ENCODE measurements around the gene ZNF398. TPM values are rescaled to one million over a fixed set of nuclear protein-coding genes. Genes with fewer than 3 reads are reported as not detected.

The ZNF398 gene
- total and polyA plus RNA-seq, 9 of the 15 experiments (the other 6 are each of a cell fraction or from before 2014, with no cell fraction given), result 4.0 to 18.6 (median 10.4) TPM

DNA sequence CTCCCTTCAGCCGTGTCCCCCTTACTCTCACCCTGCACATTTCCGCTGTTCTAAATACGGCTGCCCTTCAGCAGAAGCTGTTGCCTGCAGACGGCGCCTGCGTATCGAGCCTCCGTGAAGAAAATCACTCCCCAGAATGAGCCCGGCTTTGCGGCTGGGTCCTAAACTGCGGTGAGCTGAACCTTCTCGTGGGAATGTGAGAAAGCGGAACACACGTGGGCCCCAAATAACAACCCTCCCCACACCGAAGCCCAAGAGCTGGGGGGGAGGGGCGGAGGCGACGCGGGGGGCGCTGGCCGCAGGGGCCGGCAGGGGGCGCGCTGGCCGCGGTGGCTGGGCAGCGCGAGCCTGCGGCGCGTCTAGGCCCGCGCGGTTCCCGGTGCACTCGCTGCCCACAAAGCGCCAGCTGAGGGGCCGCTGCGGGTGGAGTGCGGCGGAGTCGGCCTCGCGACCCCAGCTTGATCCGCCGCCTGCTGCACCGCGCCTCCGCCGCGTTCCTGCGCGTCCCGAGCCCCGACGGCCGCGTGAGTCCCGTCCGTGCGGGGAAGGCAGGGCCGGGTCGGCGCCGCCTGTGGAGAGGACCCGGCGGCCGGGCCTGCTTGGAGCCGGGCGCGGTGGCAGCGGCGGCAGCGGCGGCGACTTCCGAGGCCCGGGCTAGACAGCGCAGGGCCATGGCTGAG, at the start of gene ZNF398 (continued):
- TF ChIP-seq E2F4 (CRISPR knock-in tag; IDR thresholded peaks at IDR 0.05; ENCODE audit: low read depth), result no peak
- peak in 1 of 2 experiments; percentile 100; a peak in 2 of 4 replicates for TF ChIP-seq ZNF639 (CRISPR knock-in tag; conservative IDR thresholded peaks at IDR 0.05 in 1 of 2, IDR thresholded peaks at IDR 0.05 in 1 of 2)
- TF ChIP-seq SREBF1 (IDR thresholded peaks at IDR 0.05; ENCODE audit: borderline replicate concordance, low read depth, low read length), result no peak
- TF ChIP-seq ZC3H4 (CRISPR knock-in tag; IDR thresholded peaks at IDR 0.05; ENCODE audit: borderline replicate concordance), result peak; percentile 57; the same call in 1 of the 2 replicates
- TF ChIP-seq BRF1 (IDR thresholded peaks at IDR 0.05; ENCODE audit: borderline replicate concordance, extremely low read depth, insufficient read length), result no peak
- TF ChIP-seq RBM34 (IDR thresholded peaks at IDR 0.05; ENCODE audit: borderline replicate concordance, insufficient read depth, low read length), result no peak
- TF ChIP-seq KDM2B (CRISPR knock-in tag; IDR thresholded peaks at IDR 0.05), result no peak
- peak; percentile 83 for TF ChIP-seq EP400 (IDR thresholded peaks at IDR 0.05)
- no peak for TF ChIP-seq NCOA4 (IDR thresholded peaks at IDR 0.05; ENCODE audit: partially characterized antibody)
- peak; percentile 59; the same call in 1 of the 2 replicates for TF ChIP-seq ZNF766 (CRISPR knock-in tag; conservative IDR thresholded peaks at IDR 0.05)
- no peak for TF ChIP-seq SMARCE1 (IDR thresholded peaks at IDR 0.05)
- TF ChIP-seq ETS1 (conservative IDR thresholded peaks at IDR 0.05; ENCODE audit: control insufficient read depth, low read depth, low read length), result peak; percentile 95
- TF ChIP-seq REST (IDR thresholded peaks at IDR 0.05; ENCODE audit: borderline replicate concordance), result peak; percentile 33; the same call in 1 of the 2 replicates
- TF ChIP-seq REST (CRISPR knock-in tag; IDR thresholded peaks at IDR 0.05; ENCODE audit: low read depth), result peak; percentile 51; the same call in 1 of the 2 replicates
- TF ChIP-seq TBL1XR1 (IDR thresholded peaks at IDR 0.05; ENCODE audit: low read length in 2 of 2), result no peak; a peak in 1 of 4 replicates

Measured in K562 (cell line).